Endometrium (tissue), 2 donors: ENCODE results near the gene TRIM38.
A peak's percentile ranks its signal among the peaks of the same experiment; 100 is the strongest.
"Not testable (repeated sequence)": the region's sequence is repeated elsewhere in the genome, so short reads cannot be mapped to it uniquely, and the experiment has no call there.

Source experiments
- FAIRE-seq: peaks from 2 replicates; lab custom pipeline; 2012; peaks lifted over from hg19 to GRCh38; lab: Jason Lieb, UNC
- donor health status: control.
- donor health status: control.

Gene TRIM38

GRCh38 chr6:25971187-25971821, 8.7 kb downstream of the TRIM38 start:
- no peak for FAIRE-seq

GRCh38 chr6:25972128-25972527, 9.5 kb downstream of the TRIM38 start:
- no peak for FAIRE-seq

GRCh38 chr6:25972902-25973301, 10.3 kb downstream of the TRIM38 start:
- no peak for FAIRE-seq

GRCh38 chr6:25973923-25974555, 11.4 kb downstream of the TRIM38 start:
- FAIRE-seq, result no peak

GRCh38 chr6:25975923-25976560, 13.4 kb downstream of the TRIM38 start:
- no peak for FAIRE-seq

- FAIRE-seq, result no peak
Observed at GRCh38 chr6:25980935-25981334, 18.3 kb downstream of the TRIM38 start.

- FAIRE-seq, result no peak
Observed at GRCh38 chr6:25981568-25982263, 19.1 kb downstream of the TRIM38 start.

- FAIRE-seq, result no peak
Observed at GRCh38 chr6:25984265-25984664, 21.7 kb downstream of the TRIM38 start.

- no peak for FAIRE-seq
Observed at GRCh38 chr6:25987845-25988244, 25.2 kb downstream of the TRIM38 start.

- FAIRE-seq, result peak; percentile 83
Observed at GRCh38 chr6:25990172-25990873, 27.7 kb downstream of the TRIM38 start.

- no peak for FAIRE-seq
Observed at GRCh38 chr6:25991785-25992412, 29.3 kb downstream of the TRIM38 start.

GRCh38 chr6:25992413-25993340, 30.1 kb downstream of the TRIM38 start:
- no peak for FAIRE-seq

- FAIRE-seq, result not testable (repeated sequence)
Observed at GRCh38 chr6:25993341-25993684, 30.7 kb downstream of the TRIM38 start.

GRCh38 chr6:25995507-25995906, 32.9 kb downstream of the TRIM38 start:
- no peak for FAIRE-seq

- no peak for FAIRE-seq
Observed at GRCh38 chr6:25997921-25998320, 35.3 kb downstream of the TRIM38 start.

- no peak for FAIRE-seq
Observed at GRCh38 chr6:25998379-25998778, 35.8 kb downstream of the TRIM38 start.

- not testable (repeated sequence) for FAIRE-seq
Observed at GRCh38 chr6:25999225-25999624, 36.6 kb downstream of the TRIM38 start.

GRCh38 chr6:26000366-26001144, 38.0 kb downstream of the TRIM38 start:
- FAIRE-seq, result no peak

- FAIRE-seq, result no peak
Observed at GRCh38 chr6:26003102-26003694, 40.6 kb downstream of the TRIM38 start.
